ENCODE results near the gene BSN. TPM values are rescaled to one million over a fixed set of nuclear protein-coding genes. Genes with fewer than 3 reads are reported as not detected.

Gene BSN
- total and polyA plus RNA-seq, 2 experiments from 2014 or later: 0.50 to 5.1 TPM

- H2AFZ ChIP-seq: no peak overlapping the region
- DNase-seq (ENCODE audit: low spot score) (no peak), ATAC-seq (peak; percentile 28; the same call in 2 of the 3 replicates)
- no peaks in the 10 kb centered on the region for H3K36me3 ChIP-seq (ENCODE audit: insufficient read depth)
- H3K9me3 Mint-ChIP-seq: peaks cover 10% of the 10 kb centered on the region; the same call in 2 of the 3 replicates
- no peak overlapping the region for H3K4me3 Mint-ChIP-seq
- peaks cover 1% of the 10 kb centered on the region for H3K27me3 Mint-ChIP-seq (ENCODE audit: insufficient read depth, low read depth, poor library complexity)
- no peaks in the 10 kb centered on the region for H3K79me2 ChIP-seq (replicated peaks; ENCODE audit: insufficient read depth)
- H3K4me1 ChIP-seq (ENCODE audit: insufficient read depth): no peaks in the 10 kb centered on the region
- H3K36me3 Mint-ChIP-seq (ENCODE audit: low read depth): peaks cover 15% of the 10 kb centered on the region; the same call in 2 of the 3 replicates
- H3K4me3 ChIP-seq: no peak overlapping the region
- TF ChIP-seq POLR2AphosphoS5 (IDR thresholded peaks at IDR 0.05; ENCODE audit: low read depth) (no peak), CTCF (conservative IDR thresholded peaks at IDR 0.05; ENCODE audit: low read depth in 2 of 2) (no peak), ZNF462 (CRISPR knock-in tag; IDR thresholded peaks at IDR 0.05) (no peak), ZNF331 (CRISPR knock-in tag; IDR thresholded peaks at IDR 0.05; ENCODE audit: low read depth) (no peak), NANOG (IDR thresholded peaks at IDR 0.05; ENCODE audit: borderline replicate concordance) (no peak)
- no peaks in the 10 kb centered on the region; the same call in 1 of the 2 replicates for H4K20me1 ChIP-seq (replicated peaks; ENCODE audit: insufficient read depth)
- H3K27me3 ChIP-seq (ENCODE audit: insufficient read depth): no peaks in the 10 kb centered on the region
- no peaks in the 10 kb centered on the region for H3K9me2 ChIP-seq (ENCODE audit: insufficient read depth)
- no peak overlapping the region for H3K27ac ChIP-seq (ENCODE audit: low read depth)
- H3K27ac Mint-ChIP-seq: no peak overlapping the region
- no peaks in the 10 kb centered on the region for H3F3A ChIP-seq (replicated peaks; ENCODE audit: low read depth)
- no peak overlapping the region for H3K4me2 ChIP-seq
- H3K4me1 Mint-ChIP-seq: no peaks in the 10 kb centered on the region
Measured at GRCh38 chr3:49629866-49630265, 75.6 kb downstream of the BSN start.
